Stimulated activated CD4-positive, alpha-beta T cell treated with anti-CD3 and anti-CD28 coated beads, Interleukin-1b, Interleukin-23, amount 100 ng/mL, for 1 hour (primary cell): ENCODE data around the gene PCDHGA4.
"Not testable (repeated sequence)": the region's sequence is repeated elsewhere in the genome, so short reads cannot be mapped to it uniquely, and the experiment has no call there.

Source experiments
- DNase-seq, 2 donors: peaks; one replicate each; pipeline ENCODE4 v3.0.0-alpha.2; 2020; ENCODE audit warnings: low read depth in 2 of 2

PCDHGA4 gene

DNA sequence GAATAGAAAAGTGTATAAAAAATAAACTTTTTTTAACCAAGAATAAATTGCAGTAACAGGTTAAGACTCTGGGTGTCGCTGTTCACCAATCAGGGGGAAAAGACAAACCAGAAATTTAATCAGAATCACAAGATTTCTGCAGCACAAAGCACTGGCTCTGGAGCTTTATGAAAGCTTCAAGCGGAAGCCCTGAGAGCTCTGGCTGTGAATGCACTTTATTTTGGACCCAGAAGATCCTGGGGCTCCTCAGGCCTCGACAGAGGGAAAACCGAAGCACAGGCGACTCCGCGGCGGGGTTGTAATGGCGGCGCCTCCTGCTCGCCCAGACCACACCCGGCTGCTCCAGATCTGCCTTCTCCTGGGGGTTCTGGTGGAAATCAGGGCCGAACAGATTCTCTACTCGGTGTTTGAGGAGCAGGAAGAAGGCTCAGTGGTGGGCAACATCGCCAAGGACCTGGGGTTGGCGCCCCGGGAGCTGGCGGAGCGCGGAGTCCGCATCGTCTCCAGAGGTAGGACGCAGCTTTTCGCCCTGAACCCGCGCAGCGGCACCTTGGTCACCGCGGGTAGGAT is at the start of gene PCDHGA4:
Gene PCDHGA4, plus strand, starts transcription at position 122 of the 570 bp plus-strand sequence. Its CDS starts 87 bp downstream, at position 209.
- no peak for DNase-seq

- DNase-seq = no peak
Measured at GRCh38 chr5:141306630-141307029, 48.2 kb upstream of the PCDHGA4 start.

DNA sequence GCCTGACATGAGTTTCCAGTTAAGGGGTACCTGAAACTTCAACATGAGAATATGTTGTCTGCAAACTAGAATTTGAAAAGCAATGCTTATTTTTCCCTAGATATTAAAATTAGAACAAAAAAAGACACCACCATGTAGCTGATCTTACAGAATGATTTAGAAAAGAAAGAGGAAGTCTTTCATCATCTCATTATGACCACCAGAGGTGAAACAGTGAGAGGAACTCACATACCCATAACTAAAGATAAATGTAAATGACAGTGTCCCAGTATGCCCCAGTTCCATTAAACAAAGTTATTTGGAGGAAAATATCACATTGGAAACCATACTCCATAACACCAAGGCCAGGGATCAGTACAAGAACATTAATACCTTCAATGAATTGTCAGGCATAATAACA is 41.1 kb upstream of the PCDHGA4 start:
- DNase-seq = no peak

DNA sequence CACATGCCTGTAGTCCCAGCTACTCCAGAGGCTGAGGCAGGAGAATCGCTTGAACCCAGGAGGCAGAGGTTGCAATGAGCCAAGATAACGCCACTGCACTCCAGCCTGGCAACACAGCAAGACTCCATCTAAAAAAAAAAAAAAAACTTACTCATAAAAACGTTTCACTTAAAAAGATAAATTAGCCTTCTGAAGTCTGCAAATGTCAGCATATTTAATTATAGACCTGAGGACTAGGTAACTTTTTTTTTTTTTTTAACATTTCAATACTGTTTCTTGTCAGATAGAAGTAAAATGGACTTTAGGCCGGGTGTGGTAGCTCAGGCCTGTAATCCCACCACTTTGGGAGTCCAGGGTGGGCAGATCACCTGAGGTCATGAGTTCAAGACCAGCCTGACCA is 37.9 kb upstream of the PCDHGA4 start:
- DNase-seq = not testable (repeated sequence)

DNA sequence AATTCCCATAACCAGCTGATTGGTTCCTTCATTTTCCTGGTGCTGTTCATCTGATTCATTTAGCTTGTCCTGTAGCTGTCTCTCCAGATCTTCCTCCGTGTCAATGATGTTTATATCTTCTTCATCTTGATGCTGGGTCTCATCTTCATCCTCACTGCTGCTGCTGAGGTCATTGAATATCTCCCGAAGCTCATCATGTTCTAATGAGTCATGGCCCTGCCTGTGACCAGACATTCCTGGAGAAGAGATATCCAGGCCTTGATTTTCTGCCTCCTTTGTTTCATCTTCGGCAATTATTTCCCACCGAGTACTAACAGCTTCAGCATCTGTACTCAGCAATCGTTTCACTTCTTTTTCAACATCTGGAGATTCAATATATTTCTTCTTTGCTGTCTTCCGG is 35.6 kb upstream of the PCDHGA4 start:
- no peak for DNase-seq

DNA sequence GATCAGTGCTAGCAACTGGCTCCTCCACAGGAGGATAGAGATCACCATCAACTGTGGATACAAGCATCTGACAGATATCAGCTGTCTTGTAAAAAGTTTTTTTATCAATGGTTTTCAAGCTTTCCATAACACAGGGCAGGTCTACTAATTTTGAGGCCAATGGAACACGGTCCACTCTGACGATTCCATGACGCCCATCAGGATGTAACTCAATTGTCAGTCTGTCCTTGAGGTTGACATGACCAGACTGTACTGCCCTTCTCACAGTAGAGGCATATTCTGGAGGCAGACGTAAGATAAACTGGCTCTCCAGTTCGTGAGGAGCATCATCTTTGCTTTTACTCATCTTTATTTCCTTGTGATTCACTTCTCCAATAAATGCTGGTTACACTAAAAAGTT is 35.1 kb upstream of the PCDHGA4 start:
- DNase-seq = no peak

- peak; percentile 85 to 88 for DNase-seq
Measured at GRCh38 chr5:141320225-141321169, 34.3 kb upstream of the PCDHGA4 start, which contains the start of gene TAF7. Gene TAF7, minus strand, starts transcription at chr5:141320784. Its CDS starts 740 bp downstream, at chr5:141320044.

GRCh38 chr5:141322261-141322660 is 32.6 kb upstream of the PCDHGA4 start:
- no peak for DNase-seq

GRCh38 chr5:141326088-141326854 is 28.6 kb upstream of the PCDHGA4 start:
- DNase-seq = peak in 1 of 2 donors; percentile 27

- DNase-seq = no peak
Measured at GRCh38 chr5:141328231-141328630, 26.6 kb upstream of the PCDHGA4 start.

DNA sequence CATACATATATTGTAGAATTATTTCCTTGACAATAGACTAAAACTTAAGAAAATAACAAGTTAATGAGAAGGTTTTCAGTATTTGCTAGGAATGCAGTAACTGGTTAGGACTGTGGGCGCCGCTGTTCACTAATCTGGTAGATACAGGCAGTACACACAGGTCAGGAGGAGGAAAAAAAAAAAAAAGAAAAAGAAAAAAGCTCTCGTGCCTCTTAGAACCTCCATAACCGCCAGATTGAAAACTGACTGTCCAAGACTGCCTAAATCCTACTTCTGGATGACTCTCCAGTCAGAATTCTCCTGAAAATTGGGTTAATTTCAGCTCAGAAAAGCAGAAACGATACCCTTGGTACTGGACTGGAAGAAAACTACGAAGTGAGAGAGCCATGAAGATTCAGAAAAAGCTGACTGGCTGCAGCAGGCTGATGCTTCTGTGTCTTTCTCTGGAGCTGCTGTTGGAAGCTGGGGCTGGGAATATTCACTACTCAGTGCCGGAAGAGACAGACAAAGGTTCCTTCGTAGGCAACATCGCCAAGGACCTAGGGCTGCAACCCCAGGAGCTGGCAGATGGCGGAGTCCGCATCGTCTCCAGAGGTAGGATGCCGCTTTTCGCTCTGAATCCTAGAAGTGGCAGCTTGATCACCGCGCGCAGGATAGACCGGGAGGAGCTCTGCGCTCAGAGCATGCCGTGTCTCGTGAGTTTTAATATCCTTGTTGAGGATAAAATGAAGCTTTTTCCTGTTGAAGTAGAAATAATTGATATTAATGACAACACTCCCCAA is 24.3 kb upstream of the PCDHGA4 start, which contains the start of gene PCDHGA1:
Gene PCDHGA1, plus strand, starts transcription at position 216 of the 782 bp plus-strand sequence.
- no peak for DNase-seq

DNA sequence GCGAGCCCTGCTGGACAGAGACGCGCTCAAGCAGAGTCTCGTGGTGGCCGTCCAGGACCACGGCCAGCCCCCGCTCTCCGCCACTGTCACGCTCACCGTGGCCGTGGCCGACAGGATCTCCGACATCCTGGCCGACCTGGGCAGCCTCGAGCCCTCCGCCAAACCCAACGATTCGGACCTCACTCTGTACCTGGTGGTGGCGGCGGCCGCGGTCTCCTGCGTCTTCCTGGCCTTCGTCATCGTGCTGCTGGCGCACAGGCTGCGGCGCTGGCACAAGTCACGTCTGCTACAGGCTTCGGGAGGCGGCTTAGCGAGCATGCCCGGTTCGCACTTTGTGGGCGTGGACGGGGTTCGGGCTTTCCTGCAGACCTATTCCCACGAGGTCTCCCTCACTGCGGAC is 22.2 kb upstream of the PCDHGA4 start:
- DNase-seq = not testable (repeated sequence)

DNA sequence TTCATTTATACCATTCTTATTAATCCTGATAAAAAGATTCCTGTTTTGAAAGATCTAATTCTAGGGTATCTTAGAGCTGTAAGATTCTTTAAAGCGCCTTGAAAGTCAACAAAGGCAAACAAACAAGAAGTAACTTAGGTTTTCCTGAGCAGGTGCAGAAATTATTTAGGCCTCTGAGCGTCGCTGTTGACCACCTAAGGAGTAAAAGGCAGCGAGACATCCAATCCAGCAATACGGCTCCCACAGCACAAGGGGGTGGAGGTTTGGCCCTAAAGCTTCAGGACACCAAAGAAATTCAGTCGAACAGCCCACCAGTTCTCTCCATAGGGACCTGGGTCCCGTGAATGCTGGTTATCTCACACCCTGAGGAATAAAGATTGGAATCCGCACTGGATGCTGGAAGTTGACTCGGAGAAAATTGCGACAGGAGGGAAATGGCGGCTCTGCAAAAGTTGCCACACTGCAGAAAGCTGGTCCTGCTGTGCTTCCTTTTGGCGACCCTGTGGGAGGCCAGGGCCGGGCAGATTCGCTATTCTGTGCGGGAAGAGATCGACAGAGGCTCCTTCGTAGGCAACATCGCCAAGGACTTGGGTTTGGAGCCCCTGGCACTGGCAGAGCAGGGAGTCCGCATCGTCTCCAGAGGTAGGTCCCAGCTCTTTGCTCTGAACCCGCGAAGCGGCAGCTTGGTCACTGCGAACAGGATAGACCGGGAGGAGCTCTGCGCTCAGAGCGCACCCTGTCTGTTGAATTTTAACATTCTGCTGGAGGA is 16.1 kb upstream of the PCDHGA4 start, which contains the start of gene PCDHGA2:
Gene PCDHGA2, plus strand, starts transcription at position 223 of the 769 bp plus-strand sequence.
- no peak for DNase-seq

DNA sequence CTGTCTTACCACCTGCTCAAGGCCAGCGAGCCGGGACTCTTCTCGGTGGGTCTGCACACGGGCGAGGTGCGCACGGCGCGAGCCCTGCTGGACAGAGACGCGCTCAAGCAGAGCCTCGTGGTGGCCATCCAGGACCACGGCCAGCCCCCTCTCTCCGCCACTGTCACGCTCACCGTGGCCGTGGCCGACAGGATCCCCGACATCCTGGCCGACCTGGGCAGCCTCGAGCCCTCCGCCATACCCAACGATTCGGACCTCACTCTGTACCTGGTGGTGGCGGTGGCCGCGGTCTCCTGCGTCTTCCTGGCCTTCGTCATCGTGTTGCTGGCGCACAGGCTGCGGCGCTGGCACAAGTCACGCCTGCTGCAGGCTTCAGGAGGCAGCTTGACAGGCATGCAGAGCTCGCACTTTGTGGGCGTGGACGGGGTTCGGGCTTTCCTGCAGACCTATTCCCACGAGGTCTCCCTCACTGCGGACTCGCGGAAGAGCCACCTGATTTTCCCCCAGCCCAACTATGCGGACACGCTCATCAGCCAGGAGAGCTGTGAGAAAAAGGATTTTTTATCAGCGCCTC is 14.0 kb upstream of the PCDHGA4 start:
- not testable (repeated sequence) for DNase-seq

- no peak for DNase-seq
Measured at GRCh38 chr5:141342773-141343172, 12.0 kb upstream of the PCDHGA4 start.

DNA sequence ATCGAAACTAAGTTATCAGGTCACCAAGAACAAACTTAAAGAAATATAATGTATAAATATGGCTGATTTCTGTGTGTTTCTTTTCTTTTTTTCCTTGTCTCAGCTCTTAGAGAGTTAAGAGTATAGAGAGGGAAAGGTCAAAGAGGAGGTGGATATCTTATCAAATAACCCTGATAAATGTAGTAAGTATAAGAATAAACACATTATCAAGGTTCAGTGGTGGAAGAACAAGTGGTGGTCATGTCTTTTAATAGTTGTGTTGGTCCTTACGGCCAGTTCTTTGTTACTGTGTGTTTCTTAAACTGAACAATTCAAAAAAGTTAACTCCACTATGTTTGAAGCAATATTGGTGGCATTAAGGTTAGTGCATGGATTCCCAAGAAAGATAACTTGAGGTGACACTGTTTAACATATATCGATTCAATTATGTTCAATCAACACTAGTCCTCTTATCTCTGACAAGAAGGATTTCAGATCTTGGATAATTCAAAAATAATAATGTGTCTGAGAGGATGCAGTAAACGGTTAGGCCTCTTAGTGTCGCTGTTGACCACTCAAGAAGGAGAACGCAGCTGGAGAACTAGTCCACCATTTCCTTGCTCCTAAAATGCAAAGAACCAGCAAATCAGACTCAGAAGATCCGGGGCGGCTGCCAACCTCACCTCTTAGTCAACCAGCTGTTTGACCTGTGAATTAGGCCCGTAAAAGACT is 11.4 kb upstream of the PCDHGA4 start, which contains the start of gene PCDHGA3:
Gene PCDHGA3, plus strand, starts transcription at position 588 of the 711 bp plus-strand sequence. CDS start 205 bp downstream, outside the sequence.
- no peak for DNase-seq

DNA sequence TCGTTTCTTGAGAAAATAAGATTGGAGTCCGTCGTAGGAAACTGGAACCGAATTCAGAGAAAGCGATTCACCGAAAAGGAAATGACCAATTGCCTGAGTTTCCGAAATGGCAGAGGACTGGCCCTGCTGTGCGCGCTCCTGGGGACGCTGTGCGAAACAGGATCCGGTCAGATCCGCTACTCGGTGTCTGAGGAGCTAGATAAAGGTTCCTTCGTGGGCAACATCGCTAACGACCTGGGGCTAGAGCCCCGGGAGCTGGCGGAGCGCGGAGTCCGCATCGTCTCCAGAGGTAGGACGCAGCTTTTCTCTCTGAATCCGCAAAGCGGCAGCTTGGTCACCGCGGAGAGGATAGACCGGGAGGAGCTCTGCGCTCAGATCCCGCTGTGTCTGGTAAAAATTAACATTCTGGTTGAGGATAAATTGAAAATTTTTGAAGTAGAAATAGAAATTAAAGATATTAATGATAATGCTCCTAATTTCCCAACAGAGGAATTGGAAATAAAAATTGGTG is 10.8 kb upstream of the PCDHGA4 start:
- DNase-seq = no peak

DNA sequence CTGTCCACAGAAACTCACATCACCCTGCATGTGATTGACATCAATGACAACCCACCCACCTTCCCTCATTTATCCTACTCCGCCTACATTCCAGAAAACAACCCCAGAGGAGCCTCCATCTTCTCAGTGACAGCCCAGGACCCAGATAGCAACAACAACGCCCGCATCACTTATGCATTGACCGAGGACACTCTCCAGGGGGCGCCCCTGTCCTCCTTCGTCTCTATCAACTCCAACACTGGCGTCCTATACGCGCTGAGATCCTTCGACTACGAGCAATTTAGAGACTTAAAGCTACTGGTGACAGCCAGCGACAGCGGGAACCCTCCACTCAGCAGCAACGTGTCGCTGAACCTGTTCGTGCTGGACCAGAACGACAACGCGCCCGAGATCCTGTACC is 9.5 kb upstream of the PCDHGA4 start:
- DNase-seq = no peak

DNA sequence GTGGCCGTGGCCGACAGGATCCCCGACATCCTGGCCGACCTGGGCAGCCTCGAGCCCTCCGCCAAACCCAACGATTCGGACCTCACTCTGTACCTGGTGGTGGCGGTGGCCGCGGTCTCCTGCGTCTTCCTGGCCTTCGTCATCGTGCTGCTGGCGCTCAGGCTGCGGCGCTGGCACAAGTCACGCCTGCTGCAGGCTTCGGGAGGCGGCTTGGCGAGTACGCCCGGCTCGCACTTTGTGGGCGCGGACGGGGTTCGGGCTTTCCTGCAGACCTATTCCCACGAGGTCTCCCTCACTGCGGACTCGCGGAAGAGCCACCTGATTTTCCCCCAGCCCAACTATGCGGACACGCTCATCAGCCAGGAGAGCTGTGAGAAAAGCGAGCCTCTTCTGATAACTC is 8.8 kb upstream of the PCDHGA4 start:
- not testable (repeated sequence) for DNase-seq
